Fibroblast of the aortic adventitia (primary cell): Measurements from ENCODE around the gene HMGXB4. TPM values are rescaled to one million over a fixed set of nuclear protein-coding genes. Genes with fewer than 3 reads are reported as not detected.

Experiments
- DNase-seq: peaks from one replicate; pipeline ENCODE4 v3.0.0-alpha.2; 2010; ENCODE audit warnings: low read depth
- H3K4me3 ChIP-seq: 2 replicates; pipeline ENCODE4 v1.5.1; 2011; ENCODE audit warnings: low read depth, mild to moderate bottlenecking, control low read depth, low read length, moderate library complexity
- total RNA-seq: library from RNA; depleted of rRNA; stranded (reverse); fragments of >200 nt; gene quantifications from 2 replicates; pipeline ENCODE4 v1.2.3, GENCODE V29; 2012; ENCODE audit warnings: low replicate concordance
- TF ChIP-seq, protein P1 (sequence below): IDR thresholded peaks from 2 replicates; pipeline ENCODE4 v1.5.1; 2011; ENCODE audit warnings: mild to moderate bottlenecking, low read length, control low read depth, inconsistent platforms; ENCODE audit not compliant: insufficient read depth

Gene HMGXB4
- total RNA-seq, 1 donor = 29.7 TPM

- H3K4me3 ChIP-seq = no peak overlapping the region
- no peak for DNase-seq
- TF ChIP-seq, protein P1, sequence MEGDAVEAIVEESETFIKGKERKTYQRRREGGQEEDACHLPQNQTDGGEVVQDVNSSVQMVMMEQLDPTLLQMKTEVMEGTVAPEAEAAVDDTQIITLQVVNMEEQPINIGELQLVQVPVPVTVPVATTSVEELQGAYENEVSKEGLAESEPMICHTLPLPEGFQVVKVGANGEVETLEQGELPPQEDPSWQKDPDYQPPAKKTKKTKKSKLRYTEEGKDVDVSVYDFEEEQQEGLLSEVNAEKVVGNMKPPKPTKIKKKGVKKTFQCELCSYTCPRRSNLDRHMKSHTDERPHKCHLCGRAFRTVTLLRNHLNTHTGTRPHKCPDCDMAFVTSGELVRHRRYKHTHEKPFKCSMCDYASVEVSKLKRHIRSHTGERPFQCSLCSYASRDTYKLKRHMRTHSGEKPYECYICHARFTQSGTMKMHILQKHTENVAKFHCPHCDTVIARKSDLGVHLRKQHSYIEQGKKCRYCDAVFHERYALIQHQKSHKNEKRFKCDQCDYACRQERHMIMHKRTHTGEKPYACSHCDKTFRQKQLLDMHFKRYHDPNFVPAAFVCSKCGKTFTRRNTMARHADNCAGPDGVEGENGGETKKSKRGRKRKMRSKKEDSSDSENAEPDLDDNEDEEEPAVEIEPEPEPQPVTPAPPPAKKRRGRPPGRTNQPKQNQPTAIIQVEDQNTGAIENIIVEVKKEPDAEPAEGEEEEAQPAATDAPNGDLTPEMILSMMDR = no peak
Measured at GRCh38 chr22:35318346-35319215, 61.3 kb downstream of the HMGXB4 start.

- TF ChIP-seq, protein P1 = no peak
- no peak for DNase-seq
Measured at GRCh38 chr22:35319244-35319985, 62.1 kb downstream of the HMGXB4 start.

GRCh38 chr22:35322126-35322525, 64.8 kb downstream of the HMGXB4 start:
- DNase-seq = no peak
- TF ChIP-seq, protein P1 = no peak
- H3K4me3 ChIP-seq = no peak overlapping the region

More at GRCh38 chr22:35319244-35319985, 62.1 kb downstream of the HMGXB4 start:
- no peak overlapping the region for H3K4me3 ChIP-seq

DNA sequence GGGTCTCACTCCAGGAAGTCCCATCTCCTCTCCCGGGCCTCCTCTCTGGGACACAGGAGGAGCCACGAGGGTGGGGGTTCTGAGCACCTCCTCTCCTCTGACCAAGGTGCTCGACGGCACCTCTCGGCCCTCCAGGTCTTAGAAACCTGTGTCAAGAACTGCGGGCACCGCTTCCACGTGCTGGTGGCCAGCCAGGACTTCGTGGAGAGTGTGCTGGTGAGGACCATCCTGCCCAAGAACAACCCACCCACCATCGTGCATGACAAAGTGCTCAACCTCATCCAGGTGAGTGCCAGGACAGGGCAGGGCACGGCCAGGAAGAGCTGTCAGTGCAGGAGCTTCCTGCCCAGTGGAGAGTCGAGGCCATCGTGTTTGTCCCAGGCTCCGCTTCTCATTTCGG, 65.6 kb downstream of the HMGXB4 start:
- TF ChIP-seq, protein P1 = no peak

GRCh38 chr22:35323305-35323704, 66.0 kb downstream of the HMGXB4 start:
- TF ChIP-seq, protein P1 = no peak
- no peak for DNase-seq
- H3K4me3 ChIP-seq = no peak overlapping the region

More for the DNA sequence above, 65.6 kb downstream of the HMGXB4 start:
- DNase-seq = no peak
- H3K4me3 ChIP-seq = no peak overlapping the region

GRCh38 chr22:35324067-35324466, 66.8 kb downstream of the HMGXB4 start:
- no peak overlapping the region for H3K4me3 ChIP-seq
- TF ChIP-seq, protein P1 = no peak
- DNase-seq = no peak
